Right lobe of liver (tissue), 6 donors: ENCODE data around the gene NNMT. TPM values are rescaled to one million over a fixed set of nuclear protein-coding genes. Genes with fewer than 3 reads are reported as not detected.

Experiments
- ATAC-seq, 4 donors: fragments of 200-7000 bp; cut with Tn5 transposase; one replicate each; pipeline ENCODE4 v1.9.1; 2020; ENCODE audit warnings: mild to moderate bottlenecking in 4 of 4, moderate library complexity in 4 of 4
- DNase-seq, 3 donors: peaks; one replicate each; pipeline ENCODE4 v3.0.0-alpha.2; 2020
- H3K27ac ChIP-seq, 3 donors: fragments of 200-600 bp; one replicate each; pipeline ENCODE4 v1.8.0; 2022
- H3K27me3 ChIP-seq, 2 donors: fragments of 200-600 bp; one replicate each; pipeline ENCODE4 v1.8.0; 2022
- H3K36me3 ChIP-seq, 4 donors: fragments of 200-600 bp; sonication (generic) in 1 of 4; one replicate each; pipeline versions ENCODE4 v1.5.1 to v1.8.0; 2017 to 2022; ENCODE audit warnings: control low read depth in 1 of 4
- H3K4me1 ChIP-seq, 4 donors: fragments of 200-600 bp; sonication (generic) in 1 of 4; one replicate each; pipeline versions ENCODE4 v1.5.1 to v1.8.0; 2017 to 2022; ENCODE audit warnings: control low read depth in 1 of 4
- H3K4me3 ChIP-seq, 3 donors: fragments of 200-600 bp; one replicate each; pipeline ENCODE4 v1.8.0; 2022
- H3K9me3 ChIP-seq, 4 donors: fragments of 200-600 bp; sonication (generic) in 1 of 4; one replicate each; pipeline versions ENCODE4 v1.5.1 to v1.8.0; 2017 to 2022; ENCODE audit warnings: control low read depth in 1 of 4
- POLR2A ChIP-seq: fragments of 450-650 bp; IDR thresholded peaks from one replicate; pipeline ENCODE4 v1.6.1; 2017; ENCODE audit warnings: antibody characterized with exemption, mild to moderate bottlenecking
- WGBS: methylation state at CpG from one replicate; pipeline ENCODE4 v1.1.6; 2018; ENCODE audit warnings: low coverage, low lambda C conversion rate; ENCODE audit not compliant: insufficient coverage; ENCODE audit errors: missing lambda C conversion rate; 5-methylcytosine and 5-hydroxymethylcytosine counted together
- intact Hi-C, 2 donors: fragments of 100-400 bp; cut with DNase I; formaldehyde crosslinking; loops; one replicate each; pipeline versions ENCODE4 v1.11.2 to v1.14.1; 2022
- total RNA-seq, 6 experiments: library from RNA; depleted of rRNA in 2 of 6; stranded (reverse); fragments of >200 nt in 2 of 6; fragmentation: NEBNext Ultra II Directional in 3 of 6; extraction: Animal tissue kit (Norgen Biotek cat#: 25700) in 3 of 6; gene quantifications; one replicate each; pipeline versions ENCODE4 v1.1.0 to v1.2.4, GENCODE V29; 2016 to 2023
- TF ChIP-seq, protein P1 (sequence below), 4 donors: fragments of 200-600 bp in 3 of 4; fragments of 450-650 bp in 1 of 4; IDR thresholded peaks; one replicate each; pipeline versions ENCODE4 v1.5.1 to v1.8.0; 2016 to 2022; ENCODE audit warnings: antibody characterized with exemption in 4 of 4, mild to moderate bottlenecking in 2 of 4
- donor health status: DM: no; HTN: yes; CAD: no.
- donor health status: DM: no; HTN: no; CAD: no.
- donor health status: DM: no; HTN: no; CAD: no.
- donor health status: DM: no; HTN: yes; CAD: no.
- donor health status: DM: no; HTN: yes; CAD: no.

Gene NNMT
- total RNA-seq, 6 experiments from 2014 or later = 634 to 3,368 (median 2,270) TPM

DNA sequence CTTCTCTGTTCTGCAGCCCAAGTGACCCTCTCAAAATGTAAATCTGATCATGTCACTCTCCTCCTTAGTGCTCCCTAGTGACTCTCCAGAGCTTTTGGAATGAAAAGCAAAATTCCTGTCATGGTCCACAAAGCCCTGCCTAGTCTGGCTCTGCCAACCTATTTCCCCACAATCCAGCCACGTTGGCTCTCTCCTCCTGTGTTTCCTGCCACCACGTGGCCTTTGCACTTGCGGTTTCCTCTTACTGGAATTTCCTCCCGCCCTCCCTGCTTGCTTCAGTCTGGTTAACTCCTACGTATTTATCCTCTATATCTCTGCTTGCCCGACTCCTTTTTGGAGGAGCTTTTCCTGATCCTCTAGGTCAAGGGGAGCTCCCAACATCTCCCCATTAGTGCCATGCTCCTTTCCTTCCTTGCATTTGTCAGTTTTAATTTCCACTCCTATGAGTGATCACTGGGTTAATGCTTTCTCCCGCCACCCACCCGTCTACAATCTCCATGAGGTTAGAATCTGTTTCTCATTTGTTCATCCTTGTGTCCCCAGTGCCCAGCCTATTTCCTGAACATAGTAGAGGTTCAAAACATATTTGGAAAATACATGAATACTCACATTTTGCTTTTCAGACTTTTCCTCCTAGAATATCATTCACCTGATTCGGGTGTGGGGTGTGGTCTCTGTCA is 11.5 kb downstream of the NNMT start:
- DNase-seq = peak; percentile 64 to 91 (median 87)
- peaks cover 6 to 35% (median 16%) of the 10 kb centered on the region in 4 donors for H3K36me3 ChIP-seq
- H3K4me1 ChIP-seq = peaks cover 0 to 81% (median 20%) of the 10 kb centered on the region in 4 donors
- peak; percentile 19 for TF ChIP-seq POLR2A
- TF ChIP-seq, protein P1, sequence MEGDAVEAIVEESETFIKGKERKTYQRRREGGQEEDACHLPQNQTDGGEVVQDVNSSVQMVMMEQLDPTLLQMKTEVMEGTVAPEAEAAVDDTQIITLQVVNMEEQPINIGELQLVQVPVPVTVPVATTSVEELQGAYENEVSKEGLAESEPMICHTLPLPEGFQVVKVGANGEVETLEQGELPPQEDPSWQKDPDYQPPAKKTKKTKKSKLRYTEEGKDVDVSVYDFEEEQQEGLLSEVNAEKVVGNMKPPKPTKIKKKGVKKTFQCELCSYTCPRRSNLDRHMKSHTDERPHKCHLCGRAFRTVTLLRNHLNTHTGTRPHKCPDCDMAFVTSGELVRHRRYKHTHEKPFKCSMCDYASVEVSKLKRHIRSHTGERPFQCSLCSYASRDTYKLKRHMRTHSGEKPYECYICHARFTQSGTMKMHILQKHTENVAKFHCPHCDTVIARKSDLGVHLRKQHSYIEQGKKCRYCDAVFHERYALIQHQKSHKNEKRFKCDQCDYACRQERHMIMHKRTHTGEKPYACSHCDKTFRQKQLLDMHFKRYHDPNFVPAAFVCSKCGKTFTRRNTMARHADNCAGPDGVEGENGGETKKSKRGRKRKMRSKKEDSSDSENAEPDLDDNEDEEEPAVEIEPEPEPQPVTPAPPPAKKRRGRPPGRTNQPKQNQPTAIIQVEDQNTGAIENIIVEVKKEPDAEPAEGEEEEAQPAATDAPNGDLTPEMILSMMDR (IDR thresholded peaks at IDR 0.05) = no peak
- H3K27me3 ChIP-seq = no peaks in the 10 kb centered on the region
- no peaks in the 10 kb centered on the region for H3K9me3 ChIP-seq
- WGBS = 2% methylated on average over 8 of the region's 9 CpGs
- intact Hi-C loops = no loop called here
- peak overlapping the region; percentile 64 to 92 (median 85) for H3K27ac ChIP-seq
- peak; percentile 14 to 71 (median 50) for ATAC-seq
- H3K4me3 ChIP-seq = peak overlapping the region in 2 of 3 donors; percentile 21

DNA sequence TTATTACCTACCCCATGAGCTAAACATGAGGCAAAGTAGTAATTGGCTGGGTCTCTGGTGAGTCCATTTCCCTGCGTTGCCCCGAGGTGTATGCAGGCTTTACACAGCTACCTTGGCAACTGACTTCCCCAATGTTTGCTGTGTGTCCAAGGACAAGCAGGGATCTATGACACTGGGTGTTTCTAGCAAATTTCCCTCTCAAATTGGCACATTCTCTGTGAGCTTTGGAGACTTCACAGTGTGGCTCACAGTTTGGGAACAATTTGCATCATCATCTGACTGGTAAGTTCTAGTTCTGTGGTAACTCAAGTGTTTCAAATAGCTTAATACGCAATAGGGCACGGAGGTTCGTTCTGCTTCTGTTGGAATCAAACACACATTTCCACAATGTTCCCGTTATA is 12.5 kb downstream of the NNMT start:
- no peak overlapping the region for H3K4me3 ChIP-seq
- peak overlapping the region; percentile 64 to 92 (median 85) for H3K27ac ChIP-seq
- H3K36me3 ChIP-seq = peaks cover 6 to 45% (median 23%) of the 10 kb centered on the region in 4 donors
- intact Hi-C loops = no loop called here
- peaks cover 0 to 82% (median 20%) of the 10 kb centered on the region in 4 donors for H3K4me1 ChIP-seq
- DNase-seq (peak in 2 of 3 donors; percentile 80 to 89), ATAC-seq (peak; percentile 23 to 79 (median 72))
- no peaks in the 10 kb centered on the region for H3K27me3 ChIP-seq
- TF ChIP-seq, protein P1 (IDR thresholded peaks at IDR 0.05) = no peak
- TF ChIP-seq POLR2A = peak; percentile 45
- 13% methylated on average over 4 of the region's 6 CpGs for WGBS
- H3K9me3 ChIP-seq = no peaks in the 10 kb centered on the region

DNA sequence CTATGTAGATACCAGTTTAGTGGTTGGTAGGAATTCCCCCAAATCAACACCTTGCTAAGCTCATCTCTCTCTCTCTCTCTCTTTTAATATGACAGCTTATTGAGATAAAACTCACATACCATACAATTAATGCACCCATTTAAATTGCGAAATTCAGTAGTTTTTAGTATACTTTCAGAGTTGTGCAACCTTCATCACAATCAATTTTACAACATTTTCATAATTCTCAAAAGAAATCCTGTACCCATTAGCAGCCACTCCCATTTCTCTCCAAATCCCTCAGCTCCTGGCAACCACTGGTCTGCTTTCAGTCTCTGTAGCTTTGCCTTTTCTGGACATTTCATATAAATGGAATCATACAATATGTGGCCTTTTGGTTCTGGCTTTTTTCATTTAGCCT is 13.3 kb downstream of the NNMT start:
- Histone ChIP-seq H3K9me3 (no peaks in the 10 kb centered on the region), H3K4me3 (no peak overlapping the region), H3K36me3 (peaks cover 6 to 46% (median 25%) of the 10 kb centered on the region in 4 donors), H3K27me3 (no peaks in the 10 kb centered on the region), H3K27ac (peak overlapping the region; percentile 64 to 92 (median 85)), H3K4me1 (peaks cover 0 to 82% (median 20%) of the 10 kb centered on the region in 4 donors)
- TF ChIP-seq, protein P1 (IDR thresholded peaks at IDR 0.05) = no peak
- TF ChIP-seq POLR2A = no peak
- DNase-seq (no peak), ATAC-seq (no peak)
- WGBS = 71% methylated on average over 1 of the region's 1 CpG
- intact Hi-C loops = no loop called here

DNA sequence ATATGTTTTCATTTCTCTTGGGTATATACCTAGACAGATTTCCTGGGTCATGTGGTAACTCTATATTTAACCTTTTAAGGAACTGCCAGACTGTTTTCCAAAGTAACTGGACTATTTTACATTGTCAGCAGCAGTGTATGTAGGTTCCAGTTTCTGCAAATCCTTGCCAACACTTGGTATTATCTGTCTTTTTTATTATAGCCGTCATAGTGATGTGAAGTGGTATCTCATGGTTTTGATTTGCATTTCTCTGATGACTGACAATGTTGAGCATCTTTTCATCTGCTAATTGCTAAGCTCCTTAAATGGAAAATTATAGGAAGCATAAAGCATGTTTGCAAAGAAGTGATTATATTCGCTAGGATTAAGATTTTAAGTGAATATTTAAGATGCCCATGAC is 13.9 kb downstream of the NNMT start:
- WGBS = 95% methylated on average over 2 of the region's 2 CpGs
- no peak for DNase-seq
- Histone ChIP-seq H3K9me3 (no peaks in the 10 kb centered on the region), H3K36me3 (peaks cover 6 to 41% (median 23%) of the 10 kb centered on the region in 4 donors), H3K4me3 (no peak overlapping the region), H3K27ac (peak overlapping the region in 2 of 3 donors; percentile 85 to 92), H3K4me1 (peaks cover 0 to 82% (median 19%) of the 10 kb centered on the region in 4 donors), H3K27me3 (no peaks in the 10 kb centered on the region)
- intact Hi-C loops = no loop called here
- TF ChIP-seq, protein P1 (IDR thresholded peaks at IDR 0.05) = no peak
- no peak for TF ChIP-seq POLR2A
- no peak for ATAC-seq
